Heart right ventricle (tissue), 16 donors: ENCODE results near the gene MMP24OS. TPM values are rescaled to one million over a fixed set of nuclear protein-coding genes. Genes with fewer than 3 reads are reported as not detected.

Experiments used
- ATAC-seq, 8 donors: fragments of 200-7000 bp; cut with Tn5 transposase; one replicate each; pipeline ENCODE4 v1.9.1; 2020; ENCODE audit warnings: mild to moderate bottlenecking in 8 of 8, moderate library complexity in 8 of 8, moderate number of reproducible peaks in 1 of 8
- DNase-seq, 2 donors: peaks; one replicate each; pipeline ENCODE4 v3.0.0-alpha.2; 2020
- H3K27ac ChIP-seq, 10 donors: fragments of 200-600 bp; sonication (generic) in 2 of 10; one replicate each; pipeline versions ENCODE4 v1.5.0 to v1.8.0; 2020 to 2022; ENCODE audit warnings: mild to moderate bottlenecking in 3 of 10
- H3K27me3 ChIP-seq, 7 donors: fragments of 200-600 bp; one replicate each; pipeline ENCODE4 v1.8.0; 2021 to 2022; ENCODE audit warnings: mild to moderate bottlenecking in 2 of 7
- H3K36me3 ChIP-seq, 9 donors: fragments of 200-600 bp; sonication (generic) in 1 of 9; one replicate each; pipeline versions ENCODE4 v1.5.0 to v1.8.0; 2020 to 2022; ENCODE audit warnings: mild to moderate bottlenecking in 2 of 9
- H3K4me1 ChIP-seq, 9 donors: fragments of 200-600 bp; sonication (generic) in 1 of 9; one replicate each; pipeline versions ENCODE4 v1.5.0 to v1.8.0; 2020 to 2022; ENCODE audit warnings: mild to moderate bottlenecking in 4 of 9
- H3K4me3 ChIP-seq, 10 donors: fragments of 200-600 bp; sonication (generic) in 2 of 10; one replicate each; pipeline versions ENCODE4 v1.5.0 to v1.8.0; 2020 to 2022; ENCODE audit warnings: mild to moderate bottlenecking in 7 of 10, moderate library complexity in 2 of 10
- H3K9me3 ChIP-seq, 11 donors: fragments of 200-600 bp in 10 of 11; sonication (generic) in 2 of 11; one replicate each; pipeline versions ENCODE4 v1.5.0 to v1.8.0; 2013 to 2022; ENCODE audit warnings: mild to moderate bottlenecking in 2 of 11, control low read depth in 1 of 11, moderate library complexity in 1 of 11
- WGBS, 2 donors: extraction: QIAGEN DNeasy Blood & Tissue Kit; methylation state at CpG; one replicate each; pipeline ENCODE4 v1.1.7; 2013; ENCODE audit warnings: inconsistent platforms in 1 of 2; 5-methylcytosine and 5-hydroxymethylcytosine counted together
- intact Hi-C, 10 donors: fragments of 100-400 bp; cut with DNase I; formaldehyde crosslinking; loops; one replicate each; pipeline versions ENCODE4 v1.11.1 to v1.14.2; 2022
- polyA plus RNA-seq, 2 donors: library from polyadenylated mRNA; stranded (reverse); fragments of 200-250 nt; gene quantifications; one replicate each; pipeline ENCODE4 v1.2.3, GENCODE V29; 2013
- total RNA-seq, 10 donors: library from RNA; stranded (reverse); fragmentation: NEBNext Ultra II Directional in 3 of 10; extraction: Animal tissue kit (Norgen Biotek cat#: 25700) in 3 of 10; gene quantifications; one replicate each; pipeline versions ENCODE4 v1.2.1 to v1.2.4, GENCODE V29; 2021 to 2023
- TF ChIP-seq, protein P1 (sequence below), 9 donors: fragments of 200-600 bp; sonication (generic) in 2 of 9; IDR thresholded peaks; one replicate each; pipeline versions ENCODE4 v1.5.0 to v1.8.0; 2021 to 2022; ENCODE audit warnings: antibody characterized with exemption in 9 of 9, mild to moderate bottlenecking in 5 of 9, moderate library complexity in 1 of 9
- donor health status: Arrhythmogenic right ventricular cardiomyopathy.
- donor health status: ischemic (EF 13 %, LVEDD 7.1; RV severe dilation, severe dysfunction).
- donor health status: healthy with polysubstance abuse.
- donor health status: DM: no; HTN: yes; CAD: no.
- donor health status: DM: no; HTN: no; CAD: no.
- donor health status: ischemic (EF 25% LVEDD 6.9; RV normal size, moderate dysfunction).
- donor health status: ischemic (EF 25% LVEDD 5.7; RV mildly dilated, moderate dysfunction).
- donor health status: healthy.
- donor health status: DM: yes; HTN: yes; CAD: no.
- donor health status: Ischemic cardiomyopathy.
- donor health status: ischemic (EF 35%, LVEDD 5.7; RV mildly dilated, moderate dysfunction).
- donor health status: nonischemic (EF 11% LVEDD 7.7; RV severe dilation, severe dysfunction).
- donor health status: DM: yes; HTN: yes; CAD: no.
- donor health status: PGD.
- donor health status: ischemic (EF 29% LVEDD 5.4; RV normal size, mild dysfunction).
- donor health status: nonischemic (EF 23%, LVEDD 6.1; RV moderate dilation, normal function).

MMP24OS gene
- total and polyA plus RNA-seq, 12 donors = 14.4 to 64.1 (median 46.1) TPM

DNA sequence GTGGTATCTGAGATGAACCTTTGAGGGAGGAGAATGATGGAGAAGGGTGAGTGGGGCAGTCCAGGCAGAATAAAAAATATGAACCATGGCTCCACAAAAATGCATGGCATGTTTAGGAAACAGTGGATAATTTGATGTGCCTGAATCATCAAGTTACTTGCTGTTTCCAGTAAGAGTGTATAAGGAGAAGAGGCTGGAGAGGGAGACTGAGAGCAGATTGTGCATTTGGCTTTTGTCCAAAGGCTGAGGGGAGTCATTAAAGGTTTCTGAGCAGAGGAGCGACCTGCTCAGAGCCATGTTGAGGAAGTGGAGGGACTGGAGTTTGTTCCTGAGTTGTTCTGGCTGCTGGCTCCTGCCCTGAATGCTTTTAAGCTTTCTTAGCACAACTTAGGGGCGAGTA lies 45.3 kb downstream of the MMP24OS start:
- H3K4me3 ChIP-seq = no peak overlapping the region
- H3K9me3 ChIP-seq = peaks cover 0 to 3% (median 0%) of the 10 kb centered on the region in 11 donors
- DNase-seq (no peak), ATAC-seq (no peak)
- peaks cover 0 to 15% (median 0%) of the 10 kb centered on the region in 7 donors for H3K27me3 ChIP-seq
- WGBS, 2 donors = 71 to 79% methylated on average over 2 of the region's 2 CpGs
- H3K36me3 ChIP-seq = peaks cover 0 to 35% (median 0%) of the 10 kb centered on the region in 9 donors
- TF ChIP-seq, protein P1, sequence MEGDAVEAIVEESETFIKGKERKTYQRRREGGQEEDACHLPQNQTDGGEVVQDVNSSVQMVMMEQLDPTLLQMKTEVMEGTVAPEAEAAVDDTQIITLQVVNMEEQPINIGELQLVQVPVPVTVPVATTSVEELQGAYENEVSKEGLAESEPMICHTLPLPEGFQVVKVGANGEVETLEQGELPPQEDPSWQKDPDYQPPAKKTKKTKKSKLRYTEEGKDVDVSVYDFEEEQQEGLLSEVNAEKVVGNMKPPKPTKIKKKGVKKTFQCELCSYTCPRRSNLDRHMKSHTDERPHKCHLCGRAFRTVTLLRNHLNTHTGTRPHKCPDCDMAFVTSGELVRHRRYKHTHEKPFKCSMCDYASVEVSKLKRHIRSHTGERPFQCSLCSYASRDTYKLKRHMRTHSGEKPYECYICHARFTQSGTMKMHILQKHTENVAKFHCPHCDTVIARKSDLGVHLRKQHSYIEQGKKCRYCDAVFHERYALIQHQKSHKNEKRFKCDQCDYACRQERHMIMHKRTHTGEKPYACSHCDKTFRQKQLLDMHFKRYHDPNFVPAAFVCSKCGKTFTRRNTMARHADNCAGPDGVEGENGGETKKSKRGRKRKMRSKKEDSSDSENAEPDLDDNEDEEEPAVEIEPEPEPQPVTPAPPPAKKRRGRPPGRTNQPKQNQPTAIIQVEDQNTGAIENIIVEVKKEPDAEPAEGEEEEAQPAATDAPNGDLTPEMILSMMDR (IDR thresholded peaks at IDR 0.05) = no peak
- H3K4me1 ChIP-seq = peaks cover 0 to under 1% (median 0%) of the 10 kb centered on the region in 9 donors
- intact Hi-C loops = no loop called here
- H3K27ac ChIP-seq = no peak overlapping the region

DNA sequence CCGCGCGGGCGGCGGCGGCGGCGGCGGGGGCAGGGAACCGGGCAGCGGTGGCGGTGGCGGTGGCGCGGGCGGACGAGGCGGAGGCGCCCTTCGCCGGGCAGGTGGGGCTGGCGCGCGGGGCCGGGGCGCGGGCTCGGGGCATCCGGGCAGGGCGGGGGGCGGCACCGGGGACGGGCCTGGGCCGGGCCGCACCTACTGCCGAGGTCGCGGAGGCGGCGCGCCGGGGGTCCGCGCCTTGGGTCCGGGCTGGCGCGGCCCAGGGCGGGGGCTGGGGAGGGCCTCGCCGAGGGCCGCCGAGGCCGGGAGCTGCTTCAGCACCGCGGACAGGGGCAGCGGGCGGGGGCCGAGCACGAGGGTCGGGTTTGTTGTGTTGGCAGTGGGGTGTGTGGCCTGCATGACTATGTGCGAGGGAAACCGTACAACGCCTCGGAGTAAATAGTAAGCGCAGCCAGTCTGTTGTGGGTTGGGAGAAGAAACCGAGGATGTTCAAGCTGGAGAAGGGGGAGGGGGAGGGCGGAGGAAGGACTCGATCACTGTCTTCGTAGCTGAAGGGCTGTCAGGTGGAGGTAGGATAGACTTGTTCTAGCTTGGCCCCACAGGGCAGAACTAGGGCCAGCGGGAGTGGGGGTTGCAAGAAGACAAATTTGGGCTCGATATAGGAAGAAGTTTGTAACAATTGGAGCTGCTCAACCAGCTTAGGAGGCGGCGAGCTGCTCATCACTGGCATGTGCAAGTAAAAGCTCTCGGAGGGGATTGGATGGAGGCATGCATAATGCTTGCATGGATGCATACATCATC lies 50.8 kb downstream of the MMP24OS start:
- H3K4me1 ChIP-seq = peaks cover 0 to 13% (median 6%) of the 10 kb centered on the region in 9 donors
- DNase-seq = peak; percentile 26 to 41
- intact Hi-C loops = no loop called here
- H3K4me3 ChIP-seq = peak overlapping the region in 6 of 10 donors; percentile 8 to 33 (median 20)
- TF ChIP-seq, protein P1 (IDR thresholded peaks at IDR 0.05) = no peak
- ATAC-seq = peak; percentile 75 to 88 (median 84)
- WGBS, 2 donors = 6 to 16% methylated on average over 25 to 74 of the region's 74 CpGs
- H3K27ac ChIP-seq = no peak overlapping the region
- H3K36me3 ChIP-seq = peaks cover 0 to 9% (median 0%) of the 10 kb centered on the region in 9 donors
- H3K27me3 ChIP-seq = peaks cover 0 to 37% (median 0%) of the 10 kb centered on the region in 7 donors
- no peaks in the 10 kb centered on the region for H3K9me3 ChIP-seq

Other genes with a start within 250 kb of the MMP24OS start
- gene TRPC4AP, start 185.3 kb downstream of the MMP24OS start, total RNA-seq = 10 to 100 TPM; 32.2 to 46.4 (median 38.5) TPM
- gene TRPC4AP, start 185.3 kb downstream of the MMP24OS start, polyA plus RNA-seq = 10 to 100 TPM; 26.2 to 32.7 TPM
- 10 to 100 TPM in 8 of 10 donors, 1 to 10 TPM in 2; 7.2 to 26.1 (median 11.0) TPM for gene EDEM2, start 130.8 kb downstream of the MMP24OS start, total RNA-seq
- gene EDEM2, start 130.8 kb downstream of the MMP24OS start, polyA plus RNA-seq = 10 to 100 TPM in 1 of 2 donors, 1 to 10 TPM in 1; 6.4 to 24.0 TPM
- 10 to 100 TPM in 3 of 10 donors, 1 to 10 TPM in 7; 3.0 to 21.1 (median 6.8) TPM for gene PROCR, start 106.0 kb downstream of the MMP24OS start, total RNA-seq
- 10 to 100 TPM; 20.5 to 26.7 TPM for gene PROCR, start 106.0 kb downstream of the MMP24OS start, polyA plus RNA-seq
- 1 to 10 TPM in 1 of 10 donors, under 1 TPM in 8, not detected in 1; 0.09 to 1.2 (median 0.35) TPM for gene MMP24, start 51.4 kb downstream of the MMP24OS start, total RNA-seq
- gene MMP24, start 51.4 kb downstream of the MMP24OS start, polyA plus RNA-seq = under 1 TPM; 0.09 to 0.22 TPM
- 10 to 100 TPM; 28.2 to 57.5 (median 39.0) TPM for gene EIF6, start 6.7 kb upstream of the MMP24OS start, total RNA-seq
- gene EIF6, start 6.7 kb upstream of the MMP24OS start, polyA plus RNA-seq = 100 to 1,000 TPM in 1 of 2 donors, 10 to 100 TPM in 1; 33.4 to 155 TPM
- gene FAM83C, start 14.3 kb upstream of the MMP24OS start, total RNA-seq = not detected
- gene FAM83C, start 14.3 kb upstream of the MMP24OS start, polyA plus RNA-seq = under 1 TPM in 1 of 2 donors, not detected in 1; 0.03 TPM
- gene UQCC1, start 133.9 kb upstream of the MMP24OS start, total RNA-seq = 100 to 1,000 TPM in 9 of 10 donors, 10 to 100 TPM in 1; 74.0 to 136 (median 123) TPM
- gene UQCC1, start 133.9 kb upstream of the MMP24OS start, polyA plus RNA-seq = 10 to 100 TPM; 48.9 to 75.8 TPM
- under 1 TPM in 4 of 10 donors, not detected in 6; 0.08 to 0.15 (median 0.11) TPM for gene GDF5, start 160.1 kb upstream of the MMP24OS start, total RNA-seq
- under 1 TPM in 1 of 2 donors, not detected in 1; 0.26 TPM for gene GDF5, start 160.1 kb upstream of the MMP24OS start, polyA plus RNA-seq
- 10 to 100 TPM in 9 of 10 donors, 1 to 10 TPM in 1; 9.6 to 18.8 (median 13.8) TPM for gene CEP250, start 177.5 kb upstream of the MMP24OS start, total RNA-seq
- 10 to 100 TPM in 1 of 2 donors, 1 to 10 TPM in 1; 4.8 to 15.4 TPM for gene CEP250, start 177.5 kb upstream of the MMP24OS start, polyA plus RNA-seq